NCI-H1930 (cell line): ENCODE data around the gene C2.
"Not testable (repeated sequence)": the region's sequence is repeated elsewhere in the genome, so short reads cannot be mapped to it uniquely, and the experiment has no call there.

Experiments used
- DNase-seq, 2 experiments: peaks; one replicate each; lab custom pipeline; 2025; lab: John Stamatoyannopoulos, UW

Gene C2

GRCh38 chr6:31899215-31899614, 28.3 kb upstream of the C2 start:
- DNase-seq, result no peak

- DNase-seq, result no peak
These were observed 27.4 kb upstream of the C2 start for GRCh38 chr6:31899882-31900722.

- DNase-seq, result no peak
These were observed 26.6 kb upstream of the C2 start for GRCh38 chr6:31900917-31901414.

GRCh38 chr6:31901415-31901952, 26.0 kb upstream of the C2 start:
- DNase-seq, result peak in 1 of 2 experiments; percentile 44

- DNase-seq, result peak; percentile 93 to 97
These were observed 25.4 kb upstream of the C2 start, which contains the start of gene ZBTB12 for GRCh38 chr6:31901953-31902643. Gene ZBTB12, minus strand, starts transcription at chr6:31902086. Its CDS starts 781 bp downstream, at chr6:31901305.

- DNase-seq, result no peak
These were observed 23.6 kb upstream of the C2 start for GRCh38 chr6:31903957-31904356.

- no peak for DNase-seq
These were observed 22.5 kb upstream of the C2 start for GRCh38 chr6:31905041-31905440.

GRCh38 chr6:31906122-31906521, 21.4 kb upstream of the C2 start:
- no peak for DNase-seq

- DNase-seq, result not testable (repeated sequence)
These were observed 20.8 kb upstream of the C2 start for GRCh38 chr6:31906727-31907126.

- no peak for DNase-seq
These were observed 20.2 kb upstream of the C2 start for GRCh38 chr6:31907158-31907813.

- DNase-seq, result not testable (repeated sequence)
These were observed 19.3 kb upstream of the C2 start for GRCh38 chr6:31908255-31908654.

GRCh38 chr6:31908791-31909190, 18.7 kb upstream of the C2 start:
- DNase-seq, result peak in 1 of 2 experiments; percentile 52

- not testable (repeated sequence) for DNase-seq
These were observed 18.2 kb upstream of the C2 start for GRCh38 chr6:31909298-31909697.

- DNase-seq, result no peak
These were observed 15.5 kb upstream of the C2 start for GRCh38 chr6:31911826-31912585.

GRCh38 chr6:31915351-31915750, 12.2 kb upstream of the C2 start:
- DNase-seq, result no peak

GRCh38 chr6:31915756-31916155, 11.8 kb upstream of the C2 start:
- no peak for DNase-seq

GRCh38 chr6:31918069-31918720, 9.3 kb upstream of the C2 start:
- no peak for DNase-seq

- DNase-seq, result no peak
These were observed 7.8 kb upstream of the C2 start for GRCh38 chr6:31919624-31920303.

- no peak for DNase-seq
These were observed 6.7 kb upstream of the C2 start for GRCh38 chr6:31920811-31921210.

- peak in 1 of 2 experiments; percentile 38 for DNase-seq
These were observed 4.6 kb upstream of the C2 start for GRCh38 chr6:31922942-31923341.
